ENCODE results near the gene DNAJC5. TPM values are rescaled to one million over a fixed set of nuclear protein-coding genes. Genes with fewer than 3 reads are reported as not detected.

DNAJC5 gene
- total and polyA plus RNA-seq, 7 donors = 13.1 to 33.6 (median 20.9) TPM

GRCh38 chr20:63966172-63966943 is 71.4 kb downstream of the DNAJC5 start:
- intact Hi-C loops (cut with DNase I) = loop anchor here in 1 of 2 donors (5.0 kb wide), 1 partner anchor 69 kb away; the partner anchor contains the start of gene DNAJC5

GRCh38 chr20:63966944-63967322 is 72.0 kb downstream of the DNAJC5 start:
- Histone ChIP-seq H3K27ac (no peak overlapping the region), H3K4me1 (peaks cover 6% of the 10 kb centered on the region), H3K9me3 (no peaks in the 10 kb centered on the region), H3K4me3 (no peak overlapping the region), H3K27me3 (ENCODE audit: insufficient read depth in 3 of 3, low read length in 2 of 3) (no peaks in the 10 kb centered on the region), H3K36me3 (ENCODE audit: insufficient read depth in 1 of 2, low read depth in 1 of 2) (peaks cover 2 to 43% of the 10 kb centered on the region in 2 donors)
- WGBS, 3 donors = 91 to 94% (median 92%) methylated on average over 11 to 13 of the region's 13 CpGs
- DNase-seq (no peak), ATAC-seq (no peak)
- intact Hi-C loops (cut with DNase I) = loop anchor here in 1 of 2 donors (5.0 kb wide), 1 partner anchor 70 kb away; the partner anchor contains the start of gene DNAJC5
- TF ChIP-seq CTCF (IDR thresholded peaks at IDR 0.05) = no peak

More at GRCh38 chr20:63966172-63966943, 71.4 kb downstream of the DNAJC5 start:
- TF ChIP-seq CTCF (IDR thresholded peaks at IDR 0.05) = no peak
- Histone ChIP-seq H3K4me3 (no peak overlapping the region), H3K9me3 (no peaks in the 10 kb centered on the region), H3K27me3 (ENCODE audit: insufficient read depth in 3 of 3, low read length in 2 of 3) (no peaks in the 10 kb centered on the region), H3K36me3 (ENCODE audit: insufficient read depth in 1 of 2, low read depth in 1 of 2) (peaks cover 2 to 49% of the 10 kb centered on the region in 2 donors), H3K4me1 (peaks cover 6% of the 10 kb centered on the region), H3K27ac (no peak overlapping the region)
- DNase-seq = peak in 1 of 2 donors; percentile 60
- WGBS, 3 donors = 93 to 95% (median 93%) methylated on average over 27 of the region's 27 CpGs
- ATAC-seq = no peak

- no peak for ATAC-seq
- Histone ChIP-seq H3K4me1 (peaks cover 6% of the 10 kb centered on the region), H3K4me3 (no peak overlapping the region), H3K36me3 (ENCODE audit: insufficient read depth in 1 of 2, low read depth in 1 of 2) (peaks cover 2 to 37% of the 10 kb centered on the region in 2 donors), H3K9me3 (no peaks in the 10 kb centered on the region), H3K27ac (no peak overlapping the region), H3K27me3 (ENCODE audit: insufficient read depth in 3 of 3, low read length in 2 of 3) (no peaks in the 10 kb centered on the region)
- peak in 1 of 2 donors; percentile 53 for DNase-seq
- intact Hi-C loops (cut with DNase I) = loop anchor here in 1 of 2 donors (5.0 kb wide), 1 partner anchor 70 kb away; the partner anchor contains the start of gene DNAJC5
- 86 to 90% (median 87%) methylated on average over 28 of the region's 28 CpGs for WGBS, 3 donors
- TF ChIP-seq CTCF (IDR thresholded peaks at IDR 0.05) = no peak
These were observed 72.6 kb downstream of the DNAJC5 start for GRCh38 chr20:63967330-63968135.

- TF ChIP-seq CTCF (IDR thresholded peaks at IDR 0.05) = no peak
- ATAC-seq = no peak
- Histone ChIP-seq H3K4me3 (peak overlapping the region; percentile 76), H3K27ac (peak overlapping the region; percentile 66), H3K9me3 (no peaks in the 10 kb centered on the region), H3K4me1 (peaks cover 6% of the 10 kb centered on the region), H3K36me3 (ENCODE audit: insufficient read depth in 1 of 2, low read depth in 1 of 2) (peaks cover 2 to 29% of the 10 kb centered on the region in 2 donors), H3K27me3 (ENCODE audit: insufficient read depth in 3 of 3, low read length in 2 of 3) (no peaks in the 10 kb centered on the region)
- DNase-seq = peak in 1 of 2 donors; percentile 13
- intact Hi-C loops (cut with DNase I) = loop anchor here in 1 of 2 donors (5.0 kb wide), 1 partner anchor 71 kb away; the partner anchor contains the start of gene DNAJC5
- WGBS, 3 donors = 79 to 82% (median 80%) methylated on average over 14 of the region's 14 CpGs
These were observed 73.4 kb downstream of the DNAJC5 start for GRCh38 chr20:63968136-63968927.

All from psoas muscle (tissue), 8 donors.